SU-DHL-6 (cell line): Measurements from ENCODE around the gene ARHGAP28.
"Not testable (repeated sequence)": the region's sequence is repeated elsewhere in the genome, so short reads cannot be mapped to it uniquely, and the experiment has no call there.

Source experiments
- CTCF ChIP-seq: fragments of 200-600 bp; sonication (generic); IDR thresholded peaks from one replicate; pipeline ENCODE4 v1.5.1; 2017; ENCODE audit warnings: antibody characterized with exemption, mild to moderate bottlenecking, low read length, moderate library complexity; ENCODE audit not compliant: insufficient read depth, poor library complexity, severe bottlenecking
- EZH2phosphoT487 ChIP-seq: fragments of 200-600 bp; sonication (generic), shearing (Covaris generic); conservative IDR thresholded peaks from 2 replicates; pipeline ENCODE4 v1.6.1; 2018; ENCODE audit warnings: mild to moderate bottlenecking, antibody characterized with exemption, low read length, moderate library complexity, mixed read lengths

DNA sequence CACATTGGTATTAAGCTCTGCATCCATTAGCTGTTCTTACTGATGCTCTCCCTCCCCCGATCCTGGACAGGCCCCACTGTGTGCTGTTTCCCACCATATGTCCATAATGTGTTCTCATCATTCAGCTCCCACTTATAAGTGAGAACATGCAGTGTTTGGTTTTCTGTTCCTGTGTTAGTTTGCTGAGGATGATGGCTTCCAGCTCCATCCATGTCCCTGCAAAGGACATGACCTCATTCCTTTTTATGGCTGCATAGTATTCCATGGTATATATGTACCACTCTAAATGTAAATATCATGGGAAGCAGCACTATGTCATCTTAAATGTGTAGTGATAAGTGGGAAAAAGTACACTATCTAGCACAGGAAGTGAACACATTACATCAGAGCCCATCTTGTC, 116.0 kb downstream of the ARHGAP28 start:
- not testable (repeated sequence) for TF ChIP-seq CTCF, EZH2phosphoT487
